ENCODE data around the gene ATP8A2.

GRCh38 chr13:25768376-25768775 lies 396.6 kb downstream of the ATP8A2 start:
- TF ChIP-seq CTCF (IDR thresholded peaks at IDR 0.05) (no peak), ZFX (IDR thresholded peaks at IDR 0.05; ENCODE audit: borderline replicate concordance) (no peak)

All from 22Rv1 (cell line).